Smooth muscle cell (in vitro differentiated cells): Measurements from ENCODE around the gene PEX7. TPM values are rescaled to one million over a fixed set of nuclear protein-coding genes. Genes with fewer than 3 reads are reported as not detected.

ENCODE experiments used
- DNase-seq: peaks from one replicate; lab custom pipeline; 2025; ENCODE audit not compliant: unreplicated experiment; lab: John Stamatoyannopoulos, UW
- H2AFZ ChIP-seq: fragments of 200-600 bp; sonication (generic); 2 replicates; pipeline ENCODE4 v1.6.0; 2016; ENCODE audit warnings: antibody characterized with exemption, low read depth, mild to moderate bottlenecking
- H3F3A ChIP-seq: fragments of 200-600 bp; sonication (generic); 2 replicates; pipeline ENCODE4 v1.6.0; 2017; ENCODE audit warnings: antibody characterized with exemption, low read depth
- H3K27ac ChIP-seq: fragments of 200-600 bp; sonication (generic); 2 replicates; pipeline ENCODE4 v1.5.1; 2016; ENCODE audit warnings: low read depth, mild to moderate bottlenecking
- H3K27me3 ChIP-seq: fragments of 200-600 bp; sonication (generic); 2 replicates; pipeline ENCODE4 v1.6.1; 2016; ENCODE audit warnings: low read depth, mild to moderate bottlenecking
- H3K36me3 ChIP-seq: fragments of 200-600 bp; sonication (generic); 2 replicates; pipeline ENCODE4 v1.5.1; 2016; ENCODE audit warnings: low read depth
- H3K4me1 ChIP-seq: fragments of 200-600 bp; sonication (generic); 2 replicates; pipeline ENCODE4 v1.5.1; 2016; ENCODE audit warnings: low read depth
- H3K4me2 ChIP-seq: fragments of 200-600 bp; sonication (generic); 2 replicates; pipeline ENCODE4 v1.6.0; 2016; ENCODE audit warnings: mild to moderate bottlenecking
- H3K4me3 ChIP-seq: fragments of 200-600 bp; sonication (generic); 2 replicates; pipeline ENCODE4 v1.5.1; 2016; ENCODE audit warnings: mild to moderate bottlenecking
- H3K79me2 ChIP-seq: fragments of 200-600 bp; sonication (generic); 2 replicates; pipeline ENCODE4 v1.6.0; 2016; ENCODE audit warnings: low read depth, mild to moderate bottlenecking
- H3K9ac ChIP-seq: fragments of 200-600 bp; sonication (generic); 2 replicates; pipeline ENCODE4 v1.6.0; 2016; ENCODE audit warnings: low read depth
- H3K9me3 ChIP-seq: fragments of 200-600 bp; sonication (generic); replicated peaks from 2 replicates; pipeline ENCODE4 v1.5.1; 2016; ENCODE audit warnings: low read depth
- H4K20me1 ChIP-seq: fragments of 200-600 bp; sonication (generic); 2 replicates; pipeline ENCODE4 v1.6.0; 2016; ENCODE audit warnings: low read depth
- CTCF ChIP-seq: fragments of 200-600 bp; sonication (generic); IDR thresholded peaks from 2 replicates; pipeline ENCODE4 v1.5.1; 2017; ENCODE audit warnings: borderline replicate concordance, mild to moderate bottlenecking, antibody characterized with exemption; ENCODE audit not compliant: insufficient read depth, poor library complexity, severe bottlenecking
- WGBS: methylation state at CpG from one replicate; pipeline ENCODE4 v1.1.7; 2016; ENCODE audit warnings: low lambda C conversion rate; 5-methylcytosine and 5-hydroxymethylcytosine counted together
- polyA plus RNA-seq: library from polyadenylated mRNA; unstranded; fragments of >200 nt; fragmentation: Nextera tagmentation; extraction: Ambion mirVana; gene quantifications from 2 replicates; pipeline ENCODE4 v1.2.1, GENCODE V29; 2016
- total RNA-seq: library from RNA; depleted of rRNA; stranded (reverse); fragments of >200 nt; gene quantifications from 2 replicates; pipeline ENCODE4 v1.2.3, GENCODE V29; 2014

Gene PEX7
- total and polyA plus RNA-seq, 2 experiments from 2014 or later, result 10.3 to 14.4 TPM

DNA sequence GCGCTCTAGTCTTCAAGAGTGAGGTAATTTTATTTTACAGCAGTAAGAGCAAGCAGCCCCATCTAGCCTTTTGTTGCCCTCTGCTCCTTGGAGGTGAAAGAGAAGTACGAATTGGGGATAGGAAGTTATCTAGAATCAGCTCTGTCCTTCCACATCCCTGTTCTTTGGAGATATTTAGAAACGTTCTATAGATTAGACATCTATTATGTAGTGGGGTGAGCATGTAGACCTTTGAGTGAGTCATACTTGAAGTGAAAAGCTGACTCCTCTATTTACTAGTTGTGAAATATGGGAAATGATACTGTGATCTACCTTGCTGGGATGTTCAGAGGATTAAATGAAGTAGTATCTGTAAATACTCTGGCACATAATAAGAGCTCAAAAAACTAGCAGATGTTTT, 63.7 kb downstream of the PEX7 start:
- no peak for DNase-seq
- no peak overlapping the region for H3K9ac ChIP-seq
- no peak overlapping the region for H3K27ac ChIP-seq
- H3K4me1 ChIP-seq, result no peaks in the 10 kb centered on the region
- TF ChIP-seq CTCF, result no peak
- H3K36me3 ChIP-seq, result no peaks in the 10 kb centered on the region
- peaks cover 16% of the 10 kb centered on the region for H4K20me1 ChIP-seq
- no peak overlapping the region for H2AFZ ChIP-seq
- H3K27me3 ChIP-seq, result no peaks in the 10 kb centered on the region
- H3K79me2 ChIP-seq, result no peaks in the 10 kb centered on the region
- no peak overlapping the region for H3K4me3 ChIP-seq
- no peak overlapping the region for H3K4me2 ChIP-seq
- WGBS, result 74% methylated on average over 3 of the region's 3 CpGs
- H3K9me3 ChIP-seq, result no peaks in the 10 kb centered on the region
- H3F3A ChIP-seq, result no peaks in the 10 kb centered on the region

GRCh38 chr6:136887953-136888352, 65.6 kb downstream of the PEX7 start:
- no peaks in the 10 kb centered on the region for H3K9me3 ChIP-seq
- H4K20me1 ChIP-seq, result peaks cover 18% of the 10 kb centered on the region
- H3K36me3 ChIP-seq, result no peaks in the 10 kb centered on the region
- H3K79me2 ChIP-seq, result no peaks in the 10 kb centered on the region
- DNase-seq, result no peak
- H3K27me3 ChIP-seq, result no peaks in the 10 kb centered on the region
- H3K4me2 ChIP-seq, result peak overlapping the region; percentile 2
- no peaks in the 10 kb centered on the region for H3K4me1 ChIP-seq
- H3F3A ChIP-seq, result no peaks in the 10 kb centered on the region
- 13% methylated on average over 1 of the region's 1 CpG for WGBS
- no peak overlapping the region for H3K4me3 ChIP-seq
- H2AFZ ChIP-seq, result no peak overlapping the region
- no peak for TF ChIP-seq CTCF
- no peak overlapping the region for H3K27ac ChIP-seq
- H3K9ac ChIP-seq, result no peak overlapping the region

- H3K79me2 ChIP-seq, result no peaks in the 10 kb centered on the region
- H3K4me3 ChIP-seq, result no peak overlapping the region
- H3K4me2 ChIP-seq, result peak overlapping the region; percentile 16
- H3K36me3 ChIP-seq, result no peaks in the 10 kb centered on the region
- H3K27ac ChIP-seq, result no peak overlapping the region
- H4K20me1 ChIP-seq, result peaks cover 14% of the 10 kb centered on the region
- H3K9ac ChIP-seq, result no peak overlapping the region
- no peak for TF ChIP-seq CTCF
- no peaks in the 10 kb centered on the region for H3K27me3 ChIP-seq
- H3K4me1 ChIP-seq, result no peaks in the 10 kb centered on the region
- 77% methylated on average over 6 of the region's 6 CpGs for WGBS
- no peak overlapping the region for H2AFZ ChIP-seq
- H3K9me3 ChIP-seq, result no peaks in the 10 kb centered on the region
- H3F3A ChIP-seq, result no peaks in the 10 kb centered on the region
- no peak for DNase-seq
Observed at GRCh38 chr6:136889271-136890193, 67.1 kb downstream of the PEX7 start.
